ENCODE data around the gene ZPLD1. TPM values are rescaled to one million over a fixed set of nuclear protein-coding genes. Genes with fewer than 3 reads are reported as not detected.

The ZPLD1 gene
- total RNA-seq, 2 donors from 2014 or later = 0.28 TPM; not detected in 1

DNA sequence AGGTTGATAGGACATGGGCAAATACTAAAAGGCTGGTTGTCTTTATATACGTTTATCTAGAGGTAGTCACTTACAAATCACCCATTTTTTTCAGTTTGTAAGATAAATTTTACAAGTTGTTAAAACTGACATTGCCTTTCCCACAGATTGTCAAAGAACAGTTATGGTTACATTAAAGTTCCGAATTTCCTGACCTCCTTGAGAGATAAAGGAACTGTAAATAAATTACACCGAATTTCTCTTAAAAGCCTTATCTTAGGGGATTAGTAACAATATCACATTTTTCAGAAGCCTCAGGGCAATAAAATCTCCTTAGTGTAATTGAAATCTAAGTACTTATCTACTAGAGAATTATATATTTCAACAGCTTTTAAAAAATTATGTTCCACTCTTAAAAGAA is 49.5 kb downstream of the ZPLD1 start:
- TF ChIP-seq, protein P1, sequence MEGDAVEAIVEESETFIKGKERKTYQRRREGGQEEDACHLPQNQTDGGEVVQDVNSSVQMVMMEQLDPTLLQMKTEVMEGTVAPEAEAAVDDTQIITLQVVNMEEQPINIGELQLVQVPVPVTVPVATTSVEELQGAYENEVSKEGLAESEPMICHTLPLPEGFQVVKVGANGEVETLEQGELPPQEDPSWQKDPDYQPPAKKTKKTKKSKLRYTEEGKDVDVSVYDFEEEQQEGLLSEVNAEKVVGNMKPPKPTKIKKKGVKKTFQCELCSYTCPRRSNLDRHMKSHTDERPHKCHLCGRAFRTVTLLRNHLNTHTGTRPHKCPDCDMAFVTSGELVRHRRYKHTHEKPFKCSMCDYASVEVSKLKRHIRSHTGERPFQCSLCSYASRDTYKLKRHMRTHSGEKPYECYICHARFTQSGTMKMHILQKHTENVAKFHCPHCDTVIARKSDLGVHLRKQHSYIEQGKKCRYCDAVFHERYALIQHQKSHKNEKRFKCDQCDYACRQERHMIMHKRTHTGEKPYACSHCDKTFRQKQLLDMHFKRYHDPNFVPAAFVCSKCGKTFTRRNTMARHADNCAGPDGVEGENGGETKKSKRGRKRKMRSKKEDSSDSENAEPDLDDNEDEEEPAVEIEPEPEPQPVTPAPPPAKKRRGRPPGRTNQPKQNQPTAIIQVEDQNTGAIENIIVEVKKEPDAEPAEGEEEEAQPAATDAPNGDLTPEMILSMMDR (IDR thresholded peaks at IDR 0.05) = no peak
- no peak for TF ChIP-seq POLR2AphosphoS5 (IDR thresholded peaks at IDR 0.05)
- TF ChIP-seq POLR2A (IDR thresholded peaks at IDR 0.05) = no peak
- H3K36me3 ChIP-seq = no peaks in the 10 kb centered on the region
- intact Hi-C loops (cut with DNase I) = no loop called here
- H3K4me1 ChIP-seq (replicated peaks) = no peaks in the 10 kb centered on the region
- DNase-seq (ENCODE audit: low spot score) = no peak
- 37% methylated on average over 3 of the region's 3 CpGs for WGBS
- no peak overlapping the region for H3K27ac ChIP-seq
- no peaks in the 10 kb centered on the region for H3K9me3 ChIP-seq
- H3K27me3 ChIP-seq (replicated peaks; ENCODE audit: insufficient read depth) = no peaks in the 10 kb centered on the region
- no peak overlapping the region for H3K4me3 ChIP-seq

DNA sequence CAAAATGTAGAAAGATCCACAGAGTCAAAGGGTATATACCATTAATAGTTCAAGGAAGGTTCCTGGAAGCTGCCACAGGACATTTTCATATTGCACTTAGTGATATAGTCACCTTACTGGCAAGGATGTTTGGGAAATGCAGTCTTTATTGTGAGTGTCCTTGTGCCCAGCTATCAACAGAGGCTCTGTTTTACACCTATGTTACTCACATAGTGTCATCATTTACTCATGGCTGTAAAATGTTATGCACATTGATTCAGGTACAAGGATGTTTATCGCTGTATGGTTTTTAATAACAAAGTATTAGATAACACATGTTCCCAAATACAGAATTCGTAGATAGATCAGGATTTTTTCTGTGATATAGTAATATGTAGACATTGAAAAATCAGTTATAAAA is 50.9 kb downstream of the ZPLD1 start:
- no peaks in the 10 kb centered on the region for H3K27me3 ChIP-seq (replicated peaks; ENCODE audit: insufficient read depth)
- no peaks in the 10 kb centered on the region for H3K4me1 ChIP-seq (replicated peaks)
- no peak for DNase-seq (ENCODE audit: low spot score)
- H3K9me3 ChIP-seq = no peaks in the 10 kb centered on the region
- no peak overlapping the region for H3K27ac ChIP-seq
- intact Hi-C loops (cut with DNase I) = no loop called here
- WGBS = 91% methylated on average over 2 of the region's 2 CpGs
- TF ChIP-seq POLR2AphosphoS5 (IDR thresholded peaks at IDR 0.05) (no peak), POLR2A (IDR thresholded peaks at IDR 0.05) (no peak)
- TF ChIP-seq, protein P1 (IDR thresholded peaks at IDR 0.05) = no peak
- no peak overlapping the region for H3K4me3 ChIP-seq
- no peaks in the 10 kb centered on the region for H3K36me3 ChIP-seq

DNA sequence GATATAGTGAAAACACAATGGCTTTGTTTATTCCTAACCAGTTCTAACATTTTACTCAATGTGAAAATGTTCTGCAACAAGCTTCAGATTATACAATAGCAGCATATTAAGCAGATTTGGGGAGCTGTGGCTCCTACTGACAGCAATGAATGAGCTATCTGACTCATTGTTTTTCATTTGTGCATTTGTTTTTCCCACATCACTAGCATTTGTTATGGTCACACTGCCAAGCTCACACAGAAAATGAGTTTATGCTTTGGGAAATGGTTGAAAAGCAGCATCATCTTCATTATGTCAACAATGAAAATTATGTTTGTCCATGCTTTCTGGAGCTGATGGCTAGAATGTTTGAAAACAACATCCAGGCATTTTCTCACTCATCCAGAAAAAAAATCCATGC is 53.5 kb downstream of the ZPLD1 start:
- H3K4me1 ChIP-seq (replicated peaks) = no peaks in the 10 kb centered on the region
- H3K27ac ChIP-seq = no peak overlapping the region
- DNase-seq (ENCODE audit: low spot score) = no peak
- H3K4me3 ChIP-seq = no peak overlapping the region
- H3K36me3 ChIP-seq = no peaks in the 10 kb centered on the region
- H3K27me3 ChIP-seq (replicated peaks; ENCODE audit: insufficient read depth) = no peaks in the 10 kb centered on the region
- TF ChIP-seq, protein P1 (IDR thresholded peaks at IDR 0.05) = no peak
- no peak for TF ChIP-seq POLR2A (IDR thresholded peaks at IDR 0.05)
- no peak for TF ChIP-seq POLR2AphosphoS5 (IDR thresholded peaks at IDR 0.05)
- H3K9me3 ChIP-seq = no peaks in the 10 kb centered on the region
- intact Hi-C loops (cut with DNase I) = no loop called here

DNA sequence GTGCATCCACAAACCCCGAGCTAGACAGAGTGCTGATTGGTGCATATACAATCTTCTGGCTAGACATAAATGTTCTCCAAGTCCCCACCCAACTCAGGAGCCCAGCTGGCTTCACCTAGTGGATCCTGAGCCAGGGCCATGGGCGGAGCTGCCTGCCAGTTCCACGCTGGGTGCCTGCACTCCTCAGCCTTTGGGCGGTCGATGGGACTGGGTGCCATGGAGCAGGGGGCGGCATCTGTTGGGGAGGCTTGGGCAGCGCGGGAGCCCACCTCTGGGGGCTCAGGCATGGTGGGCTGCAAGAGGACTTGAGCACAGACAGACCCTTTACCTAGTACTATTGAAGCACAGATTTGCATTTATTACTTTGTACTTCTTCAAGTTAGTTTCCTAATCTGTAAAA is 57.5 kb downstream of the ZPLD1 start:
- WGBS = 91% methylated on average over 5 of the region's 8 CpGs
- no peak overlapping the region for H3K4me3 ChIP-seq
- DNase-seq (ENCODE audit: low spot score) = no peak
- H3K27me3 ChIP-seq (replicated peaks; ENCODE audit: insufficient read depth) = no peaks in the 10 kb centered on the region
- no peak overlapping the region for H3K27ac ChIP-seq
- intact Hi-C loops (cut with DNase I) = no loop called here
- TF ChIP-seq, protein P1 (IDR thresholded peaks at IDR 0.05) = no peak
- TF ChIP-seq POLR2AphosphoS5 (IDR thresholded peaks at IDR 0.05) (no peak), POLR2A (IDR thresholded peaks at IDR 0.05) (no peak)
- H3K9me3 ChIP-seq = no peaks in the 10 kb centered on the region
- no peaks in the 10 kb centered on the region for H3K4me1 ChIP-seq (replicated peaks)
- H3K36me3 ChIP-seq = no peaks in the 10 kb centered on the region

DNA sequence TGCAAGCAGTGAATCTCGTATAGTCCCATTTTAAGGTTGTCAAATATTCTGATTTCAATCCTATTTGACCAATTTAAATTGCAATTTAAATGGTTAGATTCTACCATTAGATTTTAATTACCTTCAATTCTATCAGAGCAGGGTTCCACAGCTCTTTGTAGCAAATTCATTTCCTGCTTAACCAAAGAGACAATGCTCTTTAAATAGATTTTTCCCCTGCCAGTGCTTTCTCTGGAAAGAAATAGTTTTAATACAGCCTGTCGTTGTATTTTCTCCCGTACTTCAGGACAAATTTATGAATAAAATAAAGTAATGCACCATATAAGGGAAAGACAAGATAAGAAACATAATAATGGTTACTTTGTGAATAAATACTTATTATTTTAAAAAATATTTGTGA is 62.8 kb downstream of the ZPLD1 start:
- H3K4me3 ChIP-seq = no peak overlapping the region
- no peaks in the 10 kb centered on the region for H3K4me1 ChIP-seq (replicated peaks)
- intact Hi-C loops (cut with DNase I) = no loop called here
- H3K9me3 ChIP-seq = no peaks in the 10 kb centered on the region
- no peak for DNase-seq (ENCODE audit: low spot score)
- no peaks in the 10 kb centered on the region for H3K36me3 ChIP-seq
- no peak overlapping the region for H3K27ac ChIP-seq
- TF ChIP-seq, protein P1 (IDR thresholded peaks at IDR 0.05) = no peak
- TF ChIP-seq POLR2AphosphoS5 (IDR thresholded peaks at IDR 0.05) (no peak), POLR2A (IDR thresholded peaks at IDR 0.05) (no peak)
- no peaks in the 10 kb centered on the region for H3K27me3 ChIP-seq (replicated peaks; ENCODE audit: insufficient read depth)
- WGBS = 86% methylated on average over 3 of the region's 3 CpGs

All from prostate gland (tissue), 2 donors.